RWPE2 (cell line): Measurements from ENCODE around the gene EPHA7.

Source experiments
- ATAC-seq: fragments of 200-7000 bp; cut with Tn5 transposase; 3 replicates; pipeline ENCODE4 v1.9.1; 2021; ENCODE audit warnings: low read depth
- DNase-seq: peaks from one replicate; pipeline ENCODE4 v3.0.0-alpha.2; 2020; ENCODE audit warnings: low spot score
- H3K27ac ChIP-seq: fragments of 450-650 bp; 2 replicates; pipeline ENCODE4 v1.5.1; 2017; ENCODE audit warnings: mild to moderate bottlenecking; ENCODE audit not compliant: poor library complexity, severe bottlenecking
- H3K27me3 ChIP-seq: fragments of 250-450 bp; sonication (Bioruptor Pico); 2 replicates; pipeline ENCODE4 v1.5.1; 2021; ENCODE audit warnings: mild to moderate bottlenecking, moderate library complexity; ENCODE audit not compliant: insufficient read depth, poor library complexity, severe bottlenecking
- H3K36me3 ChIP-seq: fragments of 250-450 bp; sonication (Bioruptor Pico); 2 replicates; pipeline ENCODE4 v1.5.1; 2020; ENCODE audit warnings: low read depth, mild to moderate bottlenecking, moderate library complexity
- H3K4me1 ChIP-seq: fragments of 250-450 bp; sonication (Bioruptor Pico); 2 replicates; pipeline ENCODE4 v1.5.1; 2021; ENCODE audit warnings: mild to moderate bottlenecking, moderate library complexity; ENCODE audit not compliant: insufficient read depth, poor library complexity, severe bottlenecking
- H3K4me3 ChIP-seq: fragments of 250-450 bp; sonication (Bioruptor Pico); 2 replicates; pipeline ENCODE4 v1.5.1; 2021; ENCODE audit warnings: mild to moderate bottlenecking, moderate library complexity; ENCODE audit not compliant: severe bottlenecking
- H3K9me3 ChIP-seq: fragments of 250-450 bp; sonication (Bioruptor Pico); 2 replicates; pipeline ENCODE4 v1.5.1; 2021; ENCODE audit warnings: mild to moderate bottlenecking, moderate library complexity; ENCODE audit not compliant: severe bottlenecking
- CTCF ChIP-seq: fragments of 450-650 bp; IDR thresholded peaks from one replicate; pipeline ENCODE4 v1.5.1; 2017; ENCODE audit warnings: mild to moderate bottlenecking, moderate library complexity; ENCODE audit not compliant: poor library complexity, severe bottlenecking

Gene EPHA7

GRCh38 chr6:93235775-93236174, 183.6 kb downstream of the EPHA7 start:
- no peak for TF ChIP-seq CTCF
- Histone ChIP-seq H3K4me1 (no peaks in the 10 kb centered on the region), H3K27me3 (no peaks in the 10 kb centered on the region), H3K4me3 (no peak overlapping the region), H3K27ac (no peak overlapping the region), H3K9me3 (no peaks in the 10 kb centered on the region), H3K36me3 (no peaks in the 10 kb centered on the region)
- DNase-seq (no peak), ATAC-seq (no peak)

DNA sequence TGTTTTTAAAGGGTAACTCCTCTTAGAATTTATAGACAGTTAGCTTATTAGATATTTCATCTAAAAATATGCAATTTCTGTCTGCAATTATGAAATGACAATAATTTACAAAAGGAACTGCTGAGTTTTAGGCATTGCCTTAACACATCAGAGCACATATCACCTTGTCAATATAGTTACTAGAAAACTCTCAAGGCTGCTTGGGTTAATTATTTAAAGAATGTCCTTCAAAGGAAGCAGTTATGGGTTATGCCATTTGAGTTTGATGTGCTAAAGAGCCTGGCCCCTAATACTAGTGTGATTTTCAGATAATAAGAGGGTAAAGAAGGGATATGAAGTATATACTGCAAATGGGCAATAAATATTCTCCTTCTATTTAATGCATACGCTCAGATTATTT, 192.5 kb downstream of the EPHA7 start:
- TF ChIP-seq CTCF: no peak
- H3K4me3 ChIP-seq: no peak overlapping the region
- no peaks in the 10 kb centered on the region for H3K27me3 ChIP-seq
- H3K27ac ChIP-seq: no peak overlapping the region
- no peaks in the 10 kb centered on the region for H3K9me3 ChIP-seq
- no peak for DNase-seq
- ATAC-seq: no peak
- H3K4me1 ChIP-seq: no peaks in the 10 kb centered on the region
- H3K36me3 ChIP-seq: no peaks in the 10 kb centered on the region

GRCh38 chr6:93222071-93222851, 197.1 kb downstream of the EPHA7 start:
- Histone ChIP-seq H3K4me3 (no peak overlapping the region), H3K4me1 (no peaks in the 10 kb centered on the region), H3K36me3 (no peaks in the 10 kb centered on the region), H3K27ac (no peak overlapping the region), H3K9me3 (no peaks in the 10 kb centered on the region), H3K27me3 (peaks cover under 1% of the 10 kb centered on the region)
- no peak for TF ChIP-seq CTCF
- no peak for DNase-seq
- no peak for ATAC-seq

- no peak for TF ChIP-seq CTCF
- ATAC-seq: no peak
- DNase-seq: no peak
Observed at GRCh38 chr6:93219447-93219846, 199.9 kb downstream of the EPHA7 start.

GRCh38 chr6:93218096-93218495, 201.3 kb downstream of the EPHA7 start:
- ATAC-seq (no peak), DNase-seq (no peak)
- no peak overlapping the region for H3K4me3 ChIP-seq
- TF ChIP-seq CTCF: no peak
- H3K36me3 ChIP-seq: no peaks in the 10 kb centered on the region
- H3K9me3 ChIP-seq: no peaks in the 10 kb centered on the region
- H3K4me1 ChIP-seq: no peaks in the 10 kb centered on the region
- no peak overlapping the region for H3K27ac ChIP-seq
- peaks cover 6% of the 10 kb centered on the region for H3K27me3 ChIP-seq

More at GRCh38 chr6:93219447-93219846, 199.9 kb downstream of the EPHA7 start:
- Histone ChIP-seq H3K27me3 (peaks cover 6% of the 10 kb centered on the region), H3K27ac (no peak overlapping the region), H3K9me3 (no peaks in the 10 kb centered on the region), H3K36me3 (no peaks in the 10 kb centered on the region), H3K4me3 (no peak overlapping the region), H3K4me1 (no peaks in the 10 kb centered on the region)
